Measurements from ENCODE around the gene COQ8B. TPM values are rescaled to one million over a fixed set of nuclear protein-coding genes. Genes with fewer than 3 reads are reported as not detected.
"Not testable (repeated sequence)": the region's sequence is repeated elsewhere in the genome, so short reads cannot be mapped to it uniquely, and the experiment has no call there.

COQ8B gene
- total RNA-seq, 2 donors from 2014 or later = 61.2 to 64.4 TPM

DNA sequence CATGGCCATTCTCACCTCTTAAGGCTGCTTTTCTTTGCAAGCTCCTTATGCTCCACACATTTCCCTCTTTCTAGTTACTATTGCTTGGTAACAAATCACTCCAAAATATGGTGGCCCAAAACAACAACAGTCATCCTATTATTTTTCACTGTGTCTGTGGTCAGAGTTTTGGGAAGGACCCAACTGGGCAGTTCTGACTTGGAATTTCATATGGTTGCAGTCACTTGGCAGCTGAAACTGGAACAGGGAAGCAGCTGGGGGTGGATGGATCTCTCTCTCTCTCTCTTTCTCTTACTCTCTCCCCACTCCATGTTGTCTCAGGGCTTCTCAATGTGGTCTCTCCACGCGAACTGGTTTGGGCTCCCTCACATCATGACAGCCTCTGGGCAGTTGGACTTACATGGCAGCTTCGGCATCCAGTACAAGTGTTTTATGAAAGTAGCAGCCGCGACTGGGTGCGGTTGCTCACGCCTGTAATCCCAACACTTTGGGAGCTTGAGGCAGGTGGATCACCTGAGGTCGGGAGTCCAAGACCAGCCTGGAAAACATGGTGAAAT lies 65.9 kb downstream of the COQ8B start:
- 86% methylated on average over 8 of the region's 8 CpGs for WGBS
- H3K9me3 ChIP-seq = no peaks in the 10 kb centered on the region
- no peaks in the 10 kb centered on the region for H3K36me3 ChIP-seq
- intact Hi-C loops (cut with DNase I) = no loop called here
- peaks cover 6% of the 10 kb centered on the region for H3K4me1 ChIP-seq (replicated peaks)
- H3K4me3 ChIP-seq = no peak overlapping the region
- no peaks in the 10 kb centered on the region for H3K27me3 ChIP-seq (replicated peaks; ENCODE audit: insufficient read depth)
- TF ChIP-seq POLR2A (IDR thresholded peaks at IDR 0.05) (no peak), POLR2AphosphoS5 (IDR thresholded peaks at IDR 0.05) (peak; percentile 20)
- no peak for DNase-seq (ENCODE audit: low spot score)
- peak overlapping the region in 1 of 2 donors; percentile 58 for H3K27ac ChIP-seq

DNA sequence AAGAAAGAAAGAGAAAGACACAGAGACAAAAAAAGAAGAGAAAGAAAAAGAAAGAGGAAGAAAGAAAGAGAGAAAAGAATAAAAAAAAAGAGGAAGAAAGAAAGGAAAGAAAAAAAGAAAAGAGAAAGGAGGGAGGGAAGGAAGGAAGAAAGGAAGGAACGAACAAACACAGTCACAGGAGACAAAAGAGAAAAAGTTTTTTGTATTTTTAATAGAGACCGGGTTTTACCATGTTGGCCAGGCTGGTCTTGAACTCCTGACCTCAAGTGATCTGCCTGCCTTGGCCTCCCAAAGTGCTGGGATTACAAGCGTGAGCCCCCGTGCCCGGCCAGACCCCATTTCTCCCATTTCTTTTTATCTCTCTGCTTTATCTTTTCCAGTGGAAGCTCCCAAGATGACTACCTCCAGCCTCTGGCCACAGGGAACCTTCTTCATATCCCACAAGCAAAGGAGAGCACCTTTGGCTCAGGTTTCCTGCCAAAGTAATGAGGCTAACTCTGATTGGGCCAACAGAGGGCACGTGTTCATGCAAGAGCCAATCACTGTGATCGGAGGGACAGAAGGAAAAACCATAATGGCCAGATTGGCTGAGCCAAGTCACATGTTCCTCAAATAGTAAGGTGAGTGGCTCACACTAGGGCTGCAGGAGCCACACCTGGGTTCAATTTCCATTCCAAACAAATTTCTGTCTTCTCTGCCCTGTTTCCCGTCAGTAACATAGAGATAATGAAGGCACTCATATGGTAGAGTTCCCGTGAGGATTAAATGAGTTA lies 66.6 kb downstream of the COQ8B start:
- H3K36me3 ChIP-seq; H3K4me1 ChIP-seq (replicated peaks); H3K9me3 ChIP-seq; intact Hi-C loops (cut with DNase I); H3K27me3 ChIP-seq (replicated peaks; ENCODE audit: insufficient read depth); DNase-seq (ENCODE audit: low spot score); H3K4me3 ChIP-seq: not testable (repeated sequence)
- H3K27ac ChIP-seq = peak overlapping the region in 1 of 2 donors; percentile 58
- WGBS = 88% methylated on average over 9 of the region's 9 CpGs

DNA sequence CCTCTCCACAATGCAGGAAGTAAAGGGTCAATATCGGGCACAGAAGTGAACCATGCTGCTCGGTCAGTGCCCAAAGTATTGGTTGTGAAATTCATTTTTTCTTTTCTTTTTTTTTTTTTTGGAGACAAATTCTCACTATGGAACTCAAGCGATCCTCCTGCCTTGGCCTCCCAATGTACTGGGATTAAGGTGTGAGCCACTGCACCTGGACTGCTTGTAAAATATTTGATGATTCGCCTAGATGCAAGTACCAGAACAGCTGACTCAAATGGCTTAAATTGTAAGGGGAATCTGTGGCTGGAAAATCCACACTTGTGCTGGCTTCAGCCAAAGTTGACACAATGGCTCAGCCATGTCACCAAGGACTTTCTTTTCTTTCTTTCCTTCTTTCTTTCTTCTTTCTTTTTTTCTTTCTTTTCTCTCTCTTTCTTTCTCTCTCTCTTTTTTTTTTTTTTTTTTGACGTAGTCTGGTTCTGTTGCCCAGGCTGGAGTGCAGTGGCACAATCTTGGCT lies 69.9 kb downstream of the COQ8B start:
- H3K36me3 ChIP-seq = no peaks in the 10 kb centered on the region
- no peak for DNase-seq (ENCODE audit: low spot score)
- TF ChIP-seq POLR2AphosphoS5 (IDR thresholded peaks at IDR 0.05) (no peak), POLR2A (IDR thresholded peaks at IDR 0.05) (no peak)
- TF ChIP-seq, protein P1, sequence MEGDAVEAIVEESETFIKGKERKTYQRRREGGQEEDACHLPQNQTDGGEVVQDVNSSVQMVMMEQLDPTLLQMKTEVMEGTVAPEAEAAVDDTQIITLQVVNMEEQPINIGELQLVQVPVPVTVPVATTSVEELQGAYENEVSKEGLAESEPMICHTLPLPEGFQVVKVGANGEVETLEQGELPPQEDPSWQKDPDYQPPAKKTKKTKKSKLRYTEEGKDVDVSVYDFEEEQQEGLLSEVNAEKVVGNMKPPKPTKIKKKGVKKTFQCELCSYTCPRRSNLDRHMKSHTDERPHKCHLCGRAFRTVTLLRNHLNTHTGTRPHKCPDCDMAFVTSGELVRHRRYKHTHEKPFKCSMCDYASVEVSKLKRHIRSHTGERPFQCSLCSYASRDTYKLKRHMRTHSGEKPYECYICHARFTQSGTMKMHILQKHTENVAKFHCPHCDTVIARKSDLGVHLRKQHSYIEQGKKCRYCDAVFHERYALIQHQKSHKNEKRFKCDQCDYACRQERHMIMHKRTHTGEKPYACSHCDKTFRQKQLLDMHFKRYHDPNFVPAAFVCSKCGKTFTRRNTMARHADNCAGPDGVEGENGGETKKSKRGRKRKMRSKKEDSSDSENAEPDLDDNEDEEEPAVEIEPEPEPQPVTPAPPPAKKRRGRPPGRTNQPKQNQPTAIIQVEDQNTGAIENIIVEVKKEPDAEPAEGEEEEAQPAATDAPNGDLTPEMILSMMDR (IDR thresholded peaks at IDR 0.05) = no peak
- H3K9me3 ChIP-seq = no peaks in the 10 kb centered on the region
- no peak overlapping the region for H3K4me3 ChIP-seq
- peak overlapping the region; percentile 56 to 71 for H3K27ac ChIP-seq
- intact Hi-C loops (cut with DNase I) = no loop called here
- H3K27me3 ChIP-seq (replicated peaks; ENCODE audit: insufficient read depth) = no peaks in the 10 kb centered on the region
- H3K4me1 ChIP-seq (replicated peaks) = peaks cover 3% of the 10 kb centered on the region
- WGBS = 71% methylated on average over 5 of the region's 5 CpGs

DNA sequence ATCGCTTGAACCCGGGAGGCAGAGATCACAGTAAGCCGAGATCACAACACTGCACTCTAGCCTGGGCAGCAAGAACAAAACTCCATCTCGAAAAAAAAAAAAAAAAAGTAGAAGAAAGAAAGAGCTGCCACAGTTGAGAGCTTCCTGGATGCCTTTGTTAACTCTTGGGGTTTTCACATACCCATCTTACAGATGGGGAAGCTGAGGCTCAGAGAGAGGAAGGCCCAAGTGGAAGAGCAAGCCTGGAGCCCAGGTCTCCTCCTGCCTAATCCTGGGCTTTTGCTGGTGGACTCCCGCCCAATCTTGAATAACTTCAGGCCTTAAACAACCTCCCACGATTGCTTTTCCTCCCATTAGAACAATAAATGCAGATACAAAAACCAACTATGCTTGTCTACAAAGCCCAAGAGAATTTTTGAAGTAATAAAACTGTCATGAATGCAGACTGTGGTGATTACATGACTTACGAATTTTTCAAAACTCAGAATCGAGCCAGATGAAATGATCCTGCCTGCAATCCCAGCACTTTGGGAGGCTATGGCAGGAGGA lies 73.9 kb downstream of the COQ8B start:
- Histone ChIP-seq H3K27ac (no peak overlapping the region), H3K27me3 (replicated peaks; ENCODE audit: insufficient read depth) (no peaks in the 10 kb centered on the region), H3K9me3 (no peaks in the 10 kb centered on the region), H3K4me1 (replicated peaks) (no peaks in the 10 kb centered on the region), H3K4me3 (no peak overlapping the region), H3K36me3 (no peaks in the 10 kb centered on the region)
- no peak for DNase-seq (ENCODE audit: low spot score)
- intact Hi-C loops (cut with DNase I) = no loop called here
- 60% methylated on average over 8 of the region's 8 CpGs for WGBS
- TF ChIP-seq POLR2AphosphoS5 (IDR thresholded peaks at IDR 0.05) (no peak), POLR2A (IDR thresholded peaks at IDR 0.05) (no peak)
- TF ChIP-seq, protein P1 (IDR thresholded peaks at IDR 0.05) = no peak

DNA sequence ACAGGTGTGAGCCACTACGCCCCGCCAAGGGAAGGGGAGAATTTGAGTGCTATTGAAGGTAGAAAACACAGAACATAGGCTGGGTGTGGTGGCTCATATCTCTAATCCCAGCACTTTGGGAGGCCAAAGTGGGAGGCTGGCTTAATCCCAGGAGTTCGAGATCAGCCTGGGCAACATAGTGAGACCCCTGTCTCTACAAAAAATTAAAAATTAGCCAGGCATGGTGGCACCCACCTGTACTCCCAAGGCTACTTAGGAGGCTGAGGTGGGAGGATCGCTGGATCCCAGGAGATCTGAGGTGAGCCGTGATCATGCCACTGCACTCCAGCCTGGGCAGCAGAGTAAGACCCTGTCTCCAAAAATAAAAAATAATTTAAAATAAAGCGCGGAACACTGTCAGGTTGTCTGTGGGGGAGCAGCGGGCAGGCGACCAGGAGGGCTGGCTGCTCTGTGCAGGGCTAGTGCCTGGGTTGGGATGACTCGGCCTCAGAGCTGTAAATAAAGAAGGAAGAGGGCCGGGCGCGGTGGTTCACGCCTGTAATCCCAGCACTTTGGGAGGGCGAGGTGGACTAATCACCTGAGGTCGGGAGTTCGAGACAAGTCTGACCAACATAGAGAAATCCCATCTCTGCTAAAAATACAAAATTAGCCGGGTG lies 74.5 kb downstream of the COQ8B start:
- H3K27ac ChIP-seq = peak overlapping the region in 1 of 2 donors; percentile 19
- no peaks in the 10 kb centered on the region for H3K4me1 ChIP-seq (replicated peaks)
- intact Hi-C loops (cut with DNase I) = no loop called here
- H3K27me3 ChIP-seq (replicated peaks; ENCODE audit: insufficient read depth) = no peaks in the 10 kb centered on the region
- H3K4me3 ChIP-seq = no peak overlapping the region
- no peaks in the 10 kb centered on the region for H3K9me3 ChIP-seq
- WGBS = 89% methylated on average over 18 of the region's 18 CpGs
- no peak for DNase-seq (ENCODE audit: low spot score)
- no peaks in the 10 kb centered on the region for H3K36me3 ChIP-seq
- TF ChIP-seq POLR2AphosphoS5 (IDR thresholded peaks at IDR 0.05) = no peak
- no peak for TF ChIP-seq POLR2A (IDR thresholded peaks at IDR 0.05)
- TF ChIP-seq, protein P1 (IDR thresholded peaks at IDR 0.05) = no peak

Small RNA genes within 50 kb of the gene (small RNA-seq; reads per million reads assigned to genes)
- 0 reads per million in 2 donors for gene RNU6-195P

Other genes with a start within 250 kb of the COQ8B start
- gene SPTBN4, start 249.9 kb downstream of the COQ8B start, total RNA-seq = 10 to 100 TPM in 1 of 2 donors, 1 to 10 TPM in 1; 5.2 to 21.9 TPM
- gene SHKBP1, start 140.0 kb downstream of the COQ8B start, total RNA-seq = 10 to 100 TPM; 54.6 to 91.6 TPM
- gene LTBP4, start 115.5 kb downstream of the COQ8B start, total RNA-seq = 100 to 1,000 TPM; 160 to 500 TPM
- 100 to 1,000 TPM in 1 of 2 donors, 10 to 100 TPM in 1; 24.3 to 102 TPM for gene NUMBL, start 26.2 kb downstream of the COQ8B start, total RNA-seq
- gene ITPKC, start 226 bp upstream of the COQ8B start, total RNA-seq = 10 to 100 TPM; 40.8 to 44.5 TPM
- 10 to 100 TPM in 1 of 2 donors, 1 to 10 TPM in 1; 4.4 to 25.2 TPM for gene ACTMAP, start 33.6 kb upstream of the COQ8B start, total RNA-seq
- gene SNRPA, start 34.3 kb upstream of the COQ8B start, total RNA-seq = 10 to 100 TPM; 70.3 to 92.2 TPM
- gene MIA, start 58.6 kb upstream of the COQ8B start, total RNA-seq = 1 to 10 TPM; 2.7 to 5.0 TPM
- 10 to 100 TPM; 44.8 to 51.7 TPM for gene RAB4B, start 61.4 kb upstream of the COQ8B start, total RNA-seq
- 100 to 1,000 TPM in 1 of 2 donors, 10 to 100 TPM in 1; 62.6 to 213 TPM for gene EGLN2, start 82.3 kb upstream of the COQ8B start, total RNA-seq
- 1 to 10 TPM in 1 of 2 donors, not detected in 1; 1.1 TPM for gene CYP2A6, start 133.6 kb upstream of the COQ8B start, total RNA-seq
- not detected for gene CYP2A7, start 165.3 kb upstream of the COQ8B start, total RNA-seq